Measurements from ENCODE around the gene ADAM23. TPM values are rescaled to one million over a fixed set of nuclear protein-coding genes. Genes with fewer than 3 reads are reported as not detected.

Gene ADAM23
- total and polyA plus RNA-seq, 2 experiments from 2014 or later = 11.8 to 15.9 TPM

- no peaks in the 10 kb centered on the region for H4K20me1 ChIP-seq (replicated peaks; ENCODE audit: insufficient read depth)
- H3K4me3 Mint-ChIP-seq = no peak overlapping the region
- no peak overlapping the region for H2AFZ ChIP-seq
- TF ChIP-seq NANOG (IDR thresholded peaks at IDR 0.05; ENCODE audit: borderline replicate concordance) = no peak
- TF ChIP-seq EZH2phosphoT487 (IDR thresholded peaks at IDR 0.05; ENCODE audit: unreplicated experiment) = no peak
- no peak for TF ChIP-seq EZH2 (IDR thresholded peaks at IDR 0.05; ENCODE audit: low read depth, unreplicated experiment)
- no peak for TF ChIP-seq CTCF (conservative IDR thresholded peaks at IDR 0.05; ENCODE audit: low read depth in 2 of 2)
- TF ChIP-seq, protein P1, sequence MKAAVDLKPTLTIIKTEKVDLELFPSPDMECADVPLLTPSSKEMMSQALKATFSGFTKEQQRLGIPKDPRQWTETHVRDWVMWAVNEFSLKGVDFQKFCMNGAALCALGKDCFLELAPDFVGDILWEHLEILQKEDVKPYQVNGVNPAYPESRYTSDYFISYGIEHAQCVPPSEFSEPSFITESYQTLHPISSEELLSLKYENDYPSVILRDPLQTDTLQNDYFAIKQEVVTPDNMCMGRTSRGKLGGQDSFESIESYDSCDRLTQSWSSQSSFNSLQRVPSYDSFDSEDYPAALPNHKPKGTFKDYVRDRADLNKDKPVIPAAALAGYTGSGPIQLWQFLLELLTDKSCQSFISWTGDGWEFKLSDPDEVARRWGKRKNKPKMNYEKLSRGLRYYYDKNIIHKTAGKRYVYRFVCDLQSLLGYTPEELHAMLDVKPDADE (IDR thresholded peaks at IDR 0.05) = no peak
- no peak for TF ChIP-seq STAT1 (IDR thresholded peaks at IDR 0.05; ENCODE audit: unreplicated experiment)
- TF ChIP-seq, protein P2, sequence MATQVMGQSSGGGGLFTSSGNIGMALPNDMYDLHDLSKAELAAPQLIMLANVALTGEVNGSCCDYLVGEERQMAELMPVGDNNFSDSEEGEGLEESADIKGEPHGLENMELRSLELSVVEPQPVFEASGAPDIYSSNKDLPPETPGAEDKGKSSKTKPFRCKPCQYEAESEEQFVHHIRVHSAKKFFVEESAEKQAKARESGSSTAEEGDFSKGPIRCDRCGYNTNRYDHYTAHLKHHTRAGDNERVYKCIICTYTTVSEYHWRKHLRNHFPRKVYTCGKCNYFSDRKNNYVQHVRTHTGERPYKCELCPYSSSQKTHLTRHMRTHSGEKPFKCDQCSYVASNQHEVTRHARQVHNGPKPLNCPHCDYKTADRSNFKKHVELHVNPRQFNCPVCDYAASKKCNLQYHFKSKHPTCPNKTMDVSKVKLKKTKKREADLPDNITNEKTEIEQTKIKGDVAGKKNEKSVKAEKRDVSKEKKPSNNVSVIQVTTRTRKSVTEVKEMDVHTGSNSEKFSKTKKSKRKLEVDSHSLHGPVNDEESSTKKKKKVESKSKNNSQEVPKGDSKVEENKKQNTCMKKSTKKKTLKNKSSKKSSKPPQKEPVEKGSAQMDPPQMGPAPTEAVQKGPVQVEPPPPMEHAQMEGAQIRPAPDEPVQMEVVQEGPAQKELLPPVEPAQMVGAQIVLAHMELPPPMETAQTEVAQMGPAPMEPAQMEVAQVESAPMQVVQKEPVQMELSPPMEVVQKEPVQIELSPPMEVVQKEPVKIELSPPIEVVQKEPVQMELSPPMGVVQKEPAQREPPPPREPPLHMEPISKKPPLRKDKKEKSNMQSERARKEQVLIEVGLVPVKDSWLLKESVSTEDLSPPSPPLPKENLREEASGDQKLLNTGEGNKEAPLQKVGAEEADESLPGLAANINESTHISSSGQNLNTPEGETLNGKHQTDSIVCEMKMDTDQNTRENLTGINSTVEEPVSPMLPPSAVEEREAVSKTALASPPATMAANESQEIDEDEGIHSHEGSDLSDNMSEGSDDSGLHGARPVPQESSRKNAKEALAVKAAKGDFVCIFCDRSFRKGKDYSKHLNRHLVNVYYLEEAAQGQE (IDR thresholded peaks at IDR 0.05; ENCODE audit: unreplicated experiment) = no peak
- no peak for TF ChIP-seq ZNF114 (CRISPR knock-in tag; IDR thresholded peaks at IDR 0.05)
- TF ChIP-seq POLR2AphosphoS5 (IDR thresholded peaks at IDR 0.05; ENCODE audit: low read depth) = no peak
- TF ChIP-seq JUNB (IDR thresholded peaks at IDR 0.05; ENCODE audit: unreplicated experiment) = no peak
- TF ChIP-seq CREB1 (CRISPR knock-in tag; IDR thresholded peaks at IDR 0.05; ENCODE audit: low read depth) = no peak
- TF ChIP-seq, protein P3, sequence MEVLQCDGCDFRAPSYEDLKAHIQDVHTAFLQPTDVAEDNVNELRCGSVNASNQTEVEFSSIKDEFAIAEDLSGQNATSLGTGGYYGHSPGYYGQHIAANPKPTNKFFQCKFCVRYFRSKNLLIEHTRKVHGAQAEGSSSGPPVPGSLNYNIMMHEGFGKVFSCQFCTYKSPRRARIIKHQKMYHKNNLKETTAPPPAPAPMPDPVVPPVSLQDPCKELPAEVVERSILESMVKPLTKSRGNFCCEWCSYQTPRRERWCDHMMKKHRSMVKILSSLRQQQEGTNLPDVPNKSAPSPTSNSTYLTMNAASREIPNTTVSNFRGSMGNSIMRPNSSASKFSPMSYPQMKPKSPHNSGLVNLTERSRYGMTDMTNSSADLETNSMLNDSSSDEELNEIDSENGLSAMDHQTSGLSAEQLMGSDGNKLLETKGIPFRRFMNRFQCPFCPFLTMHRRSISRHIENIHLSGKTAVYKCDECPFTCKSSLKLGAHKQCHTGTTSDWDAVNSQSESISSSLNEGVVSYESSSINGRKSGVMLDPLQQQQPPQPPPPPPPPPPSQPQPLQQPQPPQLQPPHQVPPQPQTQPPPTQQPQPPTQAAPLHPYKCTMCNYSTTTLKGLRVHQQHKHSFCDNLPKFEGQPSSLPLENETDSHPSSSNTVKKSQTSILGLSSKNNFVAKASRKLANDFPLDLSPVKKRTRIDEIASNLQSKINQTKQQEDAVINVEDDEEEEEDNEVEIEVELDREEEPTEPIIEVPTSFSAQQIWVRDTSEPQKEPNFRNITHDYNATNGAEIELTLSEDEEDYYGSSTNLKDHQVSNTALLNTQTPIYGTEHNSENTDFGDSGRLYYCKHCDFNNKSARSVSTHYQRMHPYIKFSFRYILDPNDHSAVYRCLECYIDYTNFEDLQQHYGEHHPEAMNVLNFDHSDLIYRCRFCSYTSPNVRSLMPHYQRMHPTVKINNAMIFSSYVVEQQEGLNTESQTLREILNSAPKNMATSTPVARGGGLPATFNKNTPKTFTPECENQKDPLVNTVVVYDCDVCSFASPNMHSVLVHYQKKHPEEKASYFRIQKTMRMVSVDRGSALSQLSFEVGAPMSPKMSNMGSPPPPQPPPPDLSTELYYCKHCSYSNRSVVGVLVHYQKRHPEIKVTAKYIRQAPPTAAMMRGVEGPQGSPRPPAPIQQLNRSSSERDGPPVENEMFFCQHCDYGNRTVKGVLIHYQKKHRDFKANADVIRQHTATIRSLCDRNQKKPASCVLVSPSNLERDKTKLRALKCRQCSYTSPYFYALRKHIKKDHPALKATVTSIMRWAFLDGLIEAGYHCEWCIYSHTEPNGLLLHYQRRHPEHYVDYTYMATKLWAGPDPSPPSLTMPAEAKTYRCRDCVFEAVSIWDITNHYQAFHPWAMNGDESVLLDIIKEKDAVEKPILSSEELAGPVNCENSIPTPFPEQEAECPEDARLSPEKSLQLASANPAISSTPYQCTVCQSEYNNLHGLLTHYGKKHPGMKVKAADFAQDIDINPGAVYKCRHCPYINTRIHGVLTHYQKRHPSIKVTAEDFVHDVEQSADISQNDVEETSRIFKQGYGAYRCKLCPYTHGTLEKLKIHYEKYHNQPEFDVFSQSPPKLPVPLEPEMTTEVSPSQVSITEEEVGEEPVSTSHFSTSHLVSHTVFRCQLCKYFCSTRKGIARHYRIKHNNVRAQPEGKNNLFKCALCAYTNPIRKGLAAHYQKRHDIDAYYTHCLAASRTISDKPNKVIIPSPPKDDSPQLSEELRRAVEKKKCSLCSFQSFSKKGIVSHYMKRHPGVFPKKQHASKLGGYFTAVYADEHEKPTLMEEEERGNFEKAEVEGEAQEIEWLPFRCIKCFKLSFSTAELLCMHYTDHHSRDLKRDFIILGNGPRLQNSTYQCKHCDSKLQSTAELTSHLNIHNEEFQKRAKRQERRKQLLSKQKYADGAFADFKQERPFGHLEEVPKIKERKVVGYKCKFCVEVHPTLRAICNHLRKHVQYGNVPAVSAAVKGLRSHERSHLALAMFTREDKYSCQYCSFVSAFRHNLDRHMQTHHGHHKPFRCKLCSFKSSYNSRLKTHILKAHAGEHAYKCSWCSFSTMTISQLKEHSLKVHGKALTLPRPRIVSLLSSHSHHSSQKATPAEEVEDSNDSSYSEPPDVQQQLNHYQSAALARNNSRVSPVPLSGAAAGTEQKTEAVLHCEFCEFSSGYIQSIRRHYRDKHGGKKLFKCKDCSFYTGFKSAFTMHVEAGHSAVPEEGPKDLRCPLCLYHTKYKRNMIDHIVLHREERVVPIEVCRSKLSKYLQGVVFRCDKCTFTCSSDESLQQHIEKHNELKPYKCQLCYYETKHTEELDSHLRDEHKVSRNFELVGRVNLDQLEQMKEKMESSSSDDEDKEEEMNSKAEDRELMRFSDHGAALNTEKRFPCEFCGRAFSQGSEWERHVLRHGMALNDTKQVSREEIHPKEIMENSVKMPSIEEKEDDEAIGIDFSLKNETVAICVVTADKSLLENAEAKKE (CRISPR knock-in tag; IDR thresholded peaks at IDR 0.05) = no peak
- H3K36me3 ChIP-seq (ENCODE audit: insufficient read depth) = no peaks in the 10 kb centered on the region
- H3K79me2 ChIP-seq (replicated peaks; ENCODE audit: insufficient read depth) = no peaks in the 10 kb centered on the region
- no peaks in the 10 kb centered on the region for H3F3A ChIP-seq (replicated peaks; ENCODE audit: low read depth)
- H3K27ac ChIP-seq (ENCODE audit: low read depth) = no peak overlapping the region
- no peak for DNase-seq (ENCODE audit: low spot score)
- H3K4me3 ChIP-seq = no peak overlapping the region
- no peaks in the 10 kb centered on the region for H3K27me3 Mint-ChIP-seq (ENCODE audit: insufficient read depth, low read depth, poor library complexity)
- H3K9me2 ChIP-seq (ENCODE audit: insufficient read depth) = no peaks in the 10 kb centered on the region
- H3K4me1 Mint-ChIP-seq = peaks cover 3% of the 10 kb centered on the region; the same call in 2 of the 3 replicates
- no peak overlapping the region for H3K27ac Mint-ChIP-seq
- ATAC-seq = no peak
- H3K4me1 ChIP-seq (ENCODE audit: insufficient read depth) = peaks cover 5% of the 10 kb centered on the region; the same call in 1 of the 2 replicates
- H3K27me3 ChIP-seq (ENCODE audit: insufficient read depth) = no peaks in the 10 kb centered on the region
- no peak overlapping the region for H3K4me2 ChIP-seq
- H3K36me3 Mint-ChIP-seq (ENCODE audit: low read depth) = no peaks in the 10 kb centered on the region
- no peaks in the 10 kb centered on the region for H3K9me3 Mint-ChIP-seq
Measured at GRCh38 chr2:206603243-206603642, 159.9 kb downstream of the ADAM23 start.

Data from GM23338 (cell line).